ENCODE results near the gene CSTPP1.

GRCh38 chr11:46969379-46969778 lies 32.8 kb downstream of the CSTPP1 start:
- no peak for TF ChIP-seq POLR2AphosphoS5 (IDR thresholded peaks at IDR 0.05)
- TF ChIP-seq CTCF (IDR thresholded peaks at IDR 0.05; ENCODE audit: poor library complexity, severe bottlenecking) = no peak
